Astrocyte of the cerebellum (primary cell): ENCODE measurements around the gene ACSL6.

ENCODE experiments used
- DNase-seq: peaks from one replicate; pipeline ENCODE4 v3.0.0-alpha.2; 2011; ENCODE audit warnings: low read depth
- H3K4me3 ChIP-seq: 2 replicates; pipeline ENCODE4 v1.5.1; 2011; ENCODE audit warnings: mild to moderate bottlenecking, low read depth, low read length, moderate library complexity
- in situ Hi-C: cut with HindIII; loops from 2 replicates; pipeline ENCODE4 v1.10.0; 2017; ENCODE audit warnings: low sequenced_read_pairs
- TF ChIP-seq, protein P1 (sequence below): IDR thresholded peaks from 2 replicates; pipeline ENCODE4 v1.5.1; 2012; ENCODE audit warnings: low read length, low read depth, moderate library complexity, mild to moderate bottlenecking; ENCODE audit errors: missing control alignments

ACSL6 gene

DNA sequence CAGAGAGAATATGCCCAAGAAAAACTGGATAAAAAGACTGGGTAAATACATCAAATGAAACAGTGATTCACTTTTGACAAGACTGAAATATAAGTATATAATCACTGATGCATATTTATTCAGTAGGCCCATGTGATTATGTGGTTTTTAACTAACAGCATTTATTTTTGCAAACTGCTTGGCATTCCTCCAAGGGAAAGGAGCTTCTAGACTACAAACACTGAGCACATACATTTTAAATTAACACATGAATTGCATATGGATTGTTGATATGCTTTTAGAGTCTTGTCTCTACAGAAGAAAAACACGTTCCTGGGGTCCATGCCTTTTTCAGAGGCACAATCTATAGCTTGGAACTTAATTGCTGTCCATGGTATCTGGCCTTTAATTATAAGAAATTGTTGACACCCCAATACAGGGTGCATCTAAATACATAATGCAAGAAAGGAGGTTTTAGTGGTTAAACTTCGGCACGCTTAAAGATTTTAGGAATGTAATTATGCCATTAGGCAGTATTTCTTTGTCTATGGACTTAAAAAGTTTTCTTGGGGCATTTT is 59.1 kb downstream of the ACSL6 start:
- in situ Hi-C loops, result no loop called here
- no peak overlapping the region for H3K4me3 ChIP-seq
- TF ChIP-seq, protein P1, sequence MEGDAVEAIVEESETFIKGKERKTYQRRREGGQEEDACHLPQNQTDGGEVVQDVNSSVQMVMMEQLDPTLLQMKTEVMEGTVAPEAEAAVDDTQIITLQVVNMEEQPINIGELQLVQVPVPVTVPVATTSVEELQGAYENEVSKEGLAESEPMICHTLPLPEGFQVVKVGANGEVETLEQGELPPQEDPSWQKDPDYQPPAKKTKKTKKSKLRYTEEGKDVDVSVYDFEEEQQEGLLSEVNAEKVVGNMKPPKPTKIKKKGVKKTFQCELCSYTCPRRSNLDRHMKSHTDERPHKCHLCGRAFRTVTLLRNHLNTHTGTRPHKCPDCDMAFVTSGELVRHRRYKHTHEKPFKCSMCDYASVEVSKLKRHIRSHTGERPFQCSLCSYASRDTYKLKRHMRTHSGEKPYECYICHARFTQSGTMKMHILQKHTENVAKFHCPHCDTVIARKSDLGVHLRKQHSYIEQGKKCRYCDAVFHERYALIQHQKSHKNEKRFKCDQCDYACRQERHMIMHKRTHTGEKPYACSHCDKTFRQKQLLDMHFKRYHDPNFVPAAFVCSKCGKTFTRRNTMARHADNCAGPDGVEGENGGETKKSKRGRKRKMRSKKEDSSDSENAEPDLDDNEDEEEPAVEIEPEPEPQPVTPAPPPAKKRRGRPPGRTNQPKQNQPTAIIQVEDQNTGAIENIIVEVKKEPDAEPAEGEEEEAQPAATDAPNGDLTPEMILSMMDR, result no peak
- no peak for DNase-seq

DNA sequence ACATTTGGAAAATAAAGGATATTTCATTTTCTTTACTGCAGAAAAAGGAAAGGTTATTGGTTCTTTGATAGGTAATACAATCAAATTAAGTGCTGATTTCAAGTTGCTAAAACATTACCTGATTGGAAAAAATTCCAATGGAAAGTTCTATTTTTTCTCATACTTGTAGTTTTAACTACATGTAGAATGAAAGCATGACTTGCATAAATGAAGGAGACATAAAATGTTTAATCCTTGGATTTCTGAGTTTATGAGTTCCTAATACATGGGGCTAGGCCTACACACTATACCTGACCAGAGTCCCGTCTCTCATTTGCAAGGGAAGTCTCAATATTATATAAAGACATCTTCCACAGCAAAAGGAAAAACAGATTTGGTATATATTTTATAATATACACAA is 60.8 kb downstream of the ACSL6 start:
- in situ Hi-C loops, result no loop called here
- H3K4me3 ChIP-seq, result no peak overlapping the region
- TF ChIP-seq, protein P1, result no peak
- no peak for DNase-seq

DNA sequence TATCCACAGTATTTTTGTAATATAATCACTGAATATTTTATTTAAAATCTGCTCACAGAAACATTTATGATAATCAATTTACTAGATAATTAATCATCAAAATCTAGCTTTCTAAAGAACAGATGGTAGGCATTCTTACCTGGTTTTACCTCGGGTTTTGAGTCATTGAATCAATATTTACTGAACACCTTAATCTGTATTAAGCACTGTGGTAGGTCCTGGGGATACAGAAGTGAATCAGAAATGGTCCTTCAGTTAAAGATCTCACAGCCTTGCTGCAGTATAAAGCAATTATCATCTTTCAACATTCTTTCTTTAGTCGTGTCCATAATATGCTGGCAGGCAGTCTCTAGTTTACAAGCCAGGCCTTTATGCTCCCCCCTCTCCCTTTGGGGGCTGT is 64.0 kb downstream of the ACSL6 start:
- no peak for DNase-seq
- in situ Hi-C loops, result no loop called here
- no peak overlapping the region for H3K4me3 ChIP-seq
- TF ChIP-seq, protein P1, result no peak

DNA sequence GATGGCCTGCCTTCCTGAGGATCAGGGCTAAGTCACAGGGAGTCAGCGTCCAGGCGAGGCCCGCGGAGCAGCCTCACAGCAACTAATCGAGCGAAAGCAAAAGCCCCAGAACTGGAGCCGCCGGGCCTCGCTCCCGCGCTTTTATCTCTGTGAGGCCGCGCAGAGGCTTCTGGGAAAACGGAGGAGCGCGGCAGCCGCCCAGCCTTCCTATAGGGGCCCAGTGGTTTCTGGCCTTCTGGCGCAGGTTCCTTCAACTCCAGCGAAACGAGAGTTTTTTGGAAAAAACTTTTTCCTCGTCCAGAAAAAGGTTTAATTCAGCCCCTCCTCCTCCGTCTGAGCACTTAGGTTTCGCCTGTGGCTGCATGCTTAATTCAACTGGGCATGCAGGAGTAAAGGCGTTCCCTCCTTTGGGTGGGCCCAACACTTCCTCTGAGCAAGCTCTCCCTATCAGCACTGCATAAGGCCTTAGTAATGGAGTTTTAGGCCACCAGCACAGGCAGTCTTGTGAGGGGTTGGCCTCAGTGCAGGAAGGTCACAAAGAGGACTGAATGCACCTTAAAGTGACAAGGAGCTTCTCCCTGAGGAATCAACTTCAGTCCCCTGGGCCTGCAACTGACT is 65.8 kb downstream of the ACSL6 start, which contains the start of gene MEIKIN:
TSS of gene MEIKIN (minus strand) at position 113 of the 618 bp plus-strand sequence. CDS start 158 bp downstream, outside the sequence.
- TF ChIP-seq, protein P1, result no peak

DNA sequence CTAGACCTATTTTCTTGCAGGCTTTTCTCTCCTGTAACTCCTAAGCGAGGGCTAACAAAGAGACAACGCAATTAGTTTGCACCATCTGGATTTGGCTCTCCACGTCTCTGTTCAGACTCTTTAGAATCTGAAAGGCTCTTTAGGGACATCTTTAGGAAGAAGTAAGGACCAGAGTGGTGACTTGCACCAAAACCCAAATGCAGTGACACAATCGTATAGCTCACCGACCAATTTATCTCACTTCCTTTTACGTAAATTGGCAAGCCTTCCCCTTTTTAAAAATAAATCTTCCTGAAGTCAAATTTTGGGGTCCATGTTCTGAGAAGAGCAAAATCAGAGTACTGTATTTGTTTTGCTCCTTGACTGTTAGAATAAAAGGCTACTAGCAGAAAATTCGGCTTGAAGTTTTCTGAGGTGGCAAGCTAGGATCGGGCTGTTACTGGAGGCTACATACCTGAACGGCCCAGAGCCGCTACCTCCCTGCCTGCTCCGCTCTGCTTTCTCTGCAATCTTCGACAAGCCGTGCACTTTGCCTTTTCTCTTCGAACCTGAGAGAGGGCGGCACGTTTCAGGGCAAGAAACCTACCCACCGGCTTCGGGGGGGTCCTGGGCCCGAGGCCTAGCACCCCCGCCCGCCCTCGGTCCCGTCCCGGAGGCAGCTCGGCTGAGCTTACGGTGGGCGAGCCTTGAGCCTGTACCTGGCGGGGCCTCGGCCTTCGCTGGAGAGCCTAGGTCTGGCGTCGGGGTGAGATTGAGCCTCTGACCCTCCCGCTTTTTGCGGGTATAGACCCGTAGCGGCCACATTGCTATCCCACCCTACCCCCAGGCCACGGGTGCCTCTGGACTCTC is 66.5 kb downstream of the ACSL6 start:
- no peak for DNase-seq
- TF ChIP-seq, protein P1, result no peak
- H3K4me3 ChIP-seq, result no peak overlapping the region
- in situ Hi-C loops, result no loop called here

More for the DNA sequence above, 65.8 kb downstream of the ACSL6 start, which contains the start of gene MEIKIN:
- in situ Hi-C loops, result no loop called here
- no peak for DNase-seq
- H3K4me3 ChIP-seq, result no peak within 1 kb of the TSS

DNA sequence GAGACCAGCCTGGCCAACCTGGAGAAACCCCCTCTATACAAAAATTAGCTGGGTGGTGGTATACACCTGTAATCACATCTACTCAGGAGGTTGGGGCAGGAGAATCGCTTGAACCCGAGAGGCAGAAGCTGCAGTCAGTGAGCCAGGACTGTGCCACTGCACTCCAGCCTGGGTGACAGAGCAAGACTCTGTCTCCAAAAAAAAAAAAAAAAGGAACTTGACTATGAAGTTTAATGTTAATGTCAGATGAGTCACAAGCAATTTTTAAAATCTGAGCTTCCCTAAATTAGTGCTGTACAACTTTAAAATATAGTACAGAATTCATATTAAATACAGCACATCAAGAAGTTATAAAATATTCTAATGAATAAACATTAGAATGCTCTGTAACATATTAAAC is 67.5 kb downstream of the ACSL6 start:
- H3K4me3 ChIP-seq, result no peak overlapping the region
- in situ Hi-C loops, result no loop called here
- TF ChIP-seq, protein P1, result no peak
- DNase-seq, result no peak
